ENCODE results near the gene ZNF622. TPM values are rescaled to one million over a fixed set of nuclear protein-coding genes. Genes with fewer than 3 reads are reported as not detected.

The ZNF622 gene
- total RNA-seq, 1 donor from 2014 or later, result 24.2 TPM

DNA sequence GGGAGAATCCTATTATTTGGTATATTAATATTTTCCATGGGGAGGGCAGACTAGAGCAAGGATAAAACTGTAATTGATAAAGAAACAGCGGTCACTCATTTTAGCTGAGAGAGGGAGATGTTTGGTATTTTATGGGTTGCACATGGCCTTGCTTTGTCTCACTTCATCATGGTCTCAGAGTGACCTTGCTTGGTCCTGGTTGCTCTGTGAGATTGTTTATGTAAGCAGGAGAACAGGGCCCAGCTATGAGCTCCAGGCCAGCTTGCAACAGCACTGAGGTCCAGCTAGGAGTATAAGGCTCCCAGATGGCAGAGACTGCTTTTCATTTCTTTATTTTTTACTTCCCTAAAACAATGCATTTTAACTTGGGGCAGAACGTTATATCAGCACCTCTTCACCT, 50.7 kb downstream of the ZNF622 start:
- Mint-ChIP-seq H3K9me3 (no peaks in the 10 kb centered on the region), H3K4me3 (no peak overlapping the region), H3K27me3 (ENCODE audit: low read depth) (peaks cover 6% of the 10 kb centered on the region), H3K4me1 (peaks cover 3% of the 10 kb centered on the region), H3K27ac (no peak overlapping the region), H3K36me3 (no peaks in the 10 kb centered on the region)
- TF ChIP-seq, protein P1, sequence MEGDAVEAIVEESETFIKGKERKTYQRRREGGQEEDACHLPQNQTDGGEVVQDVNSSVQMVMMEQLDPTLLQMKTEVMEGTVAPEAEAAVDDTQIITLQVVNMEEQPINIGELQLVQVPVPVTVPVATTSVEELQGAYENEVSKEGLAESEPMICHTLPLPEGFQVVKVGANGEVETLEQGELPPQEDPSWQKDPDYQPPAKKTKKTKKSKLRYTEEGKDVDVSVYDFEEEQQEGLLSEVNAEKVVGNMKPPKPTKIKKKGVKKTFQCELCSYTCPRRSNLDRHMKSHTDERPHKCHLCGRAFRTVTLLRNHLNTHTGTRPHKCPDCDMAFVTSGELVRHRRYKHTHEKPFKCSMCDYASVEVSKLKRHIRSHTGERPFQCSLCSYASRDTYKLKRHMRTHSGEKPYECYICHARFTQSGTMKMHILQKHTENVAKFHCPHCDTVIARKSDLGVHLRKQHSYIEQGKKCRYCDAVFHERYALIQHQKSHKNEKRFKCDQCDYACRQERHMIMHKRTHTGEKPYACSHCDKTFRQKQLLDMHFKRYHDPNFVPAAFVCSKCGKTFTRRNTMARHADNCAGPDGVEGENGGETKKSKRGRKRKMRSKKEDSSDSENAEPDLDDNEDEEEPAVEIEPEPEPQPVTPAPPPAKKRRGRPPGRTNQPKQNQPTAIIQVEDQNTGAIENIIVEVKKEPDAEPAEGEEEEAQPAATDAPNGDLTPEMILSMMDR (IDR thresholded peaks at IDR 0.05; ENCODE audit: unreplicated experiment), result no peak
- DNase-seq (ENCODE audit: low spot score in 2 of 2, unreplicated experiment in 2 of 2), result no peak

DNA sequence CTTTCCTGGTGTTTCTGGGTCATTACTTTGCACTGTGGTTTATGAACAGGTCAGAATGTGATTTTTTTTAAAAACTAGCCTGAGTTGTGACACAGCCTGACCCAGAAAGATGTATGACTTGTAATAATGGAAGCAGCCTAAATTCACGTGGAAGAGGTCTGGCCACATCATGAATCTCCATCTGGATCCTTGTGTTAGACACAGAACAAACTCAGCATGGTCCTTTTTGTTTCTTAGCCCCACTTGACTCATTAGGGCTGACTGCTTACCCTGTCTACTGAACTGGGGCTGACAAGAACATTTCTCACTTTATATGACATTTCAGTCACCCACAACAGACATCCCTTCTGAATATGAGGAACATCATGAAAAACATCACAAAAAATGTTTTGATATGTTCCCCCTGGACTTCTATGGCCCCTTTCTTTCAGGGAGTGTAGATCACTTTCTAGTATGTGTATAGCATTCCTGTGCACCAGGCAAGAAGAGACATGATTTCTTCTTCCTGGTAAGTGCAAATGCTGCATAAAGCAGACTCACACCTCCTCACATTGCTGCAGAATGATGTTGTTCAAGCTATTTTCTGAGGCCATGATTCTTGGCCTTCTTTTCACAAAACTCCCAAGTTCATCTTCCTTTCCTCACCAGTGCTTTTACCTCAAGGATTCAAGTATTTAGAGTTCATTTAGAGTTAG, 52.3 kb downstream of the ZNF622 start:
- Mint-ChIP-seq H3K27me3 (ENCODE audit: low read depth) (peaks cover 3% of the 10 kb centered on the region), H3K27ac (no peak overlapping the region), H3K9me3 (peaks cover 3% of the 10 kb centered on the region), H3K4me3 (no peak overlapping the region), H3K36me3 (no peaks in the 10 kb centered on the region), H3K4me1 (peaks cover under 1% of the 10 kb centered on the region)
- TF ChIP-seq, protein P1 (IDR thresholded peaks at IDR 0.05; ENCODE audit: unreplicated experiment), result no peak
- DNase-seq (ENCODE audit: low spot score in 2 of 2, unreplicated experiment in 2 of 2), result no peak

DNA sequence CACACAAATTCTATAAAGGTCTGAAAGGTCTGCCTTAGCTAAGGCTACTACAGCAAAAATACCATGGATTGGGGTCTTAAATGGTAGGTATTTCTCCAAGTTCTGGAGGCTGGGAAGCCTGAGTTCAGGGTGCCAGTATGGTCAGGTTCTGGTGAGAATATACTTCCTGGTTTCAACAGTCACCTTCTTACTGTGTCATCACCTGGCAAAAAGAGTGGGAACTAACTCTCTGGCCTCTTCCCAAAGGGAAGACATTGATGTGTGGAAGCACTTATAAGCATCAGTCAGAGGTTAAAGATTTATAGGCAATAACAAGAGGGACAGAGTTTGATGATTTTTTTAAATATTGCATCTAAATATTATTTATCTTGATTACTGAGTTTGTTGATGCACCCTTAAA, 53.0 kb downstream of the ZNF622 start:
- H3K27ac Mint-ChIP-seq, result no peak overlapping the region
- H3K4me3 Mint-ChIP-seq, result no peak overlapping the region
- peaks cover 3% of the 10 kb centered on the region for H3K9me3 Mint-ChIP-seq
- no peak for DNase-seq (ENCODE audit: low spot score in 2 of 2, unreplicated experiment in 2 of 2)
- no peaks in the 10 kb centered on the region for H3K4me1 Mint-ChIP-seq
- TF ChIP-seq, protein P1 (IDR thresholded peaks at IDR 0.05; ENCODE audit: unreplicated experiment), result no peak
- no peaks in the 10 kb centered on the region for H3K36me3 Mint-ChIP-seq
- peaks cover 3% of the 10 kb centered on the region for H3K27me3 Mint-ChIP-seq (ENCODE audit: low read depth)

DNA sequence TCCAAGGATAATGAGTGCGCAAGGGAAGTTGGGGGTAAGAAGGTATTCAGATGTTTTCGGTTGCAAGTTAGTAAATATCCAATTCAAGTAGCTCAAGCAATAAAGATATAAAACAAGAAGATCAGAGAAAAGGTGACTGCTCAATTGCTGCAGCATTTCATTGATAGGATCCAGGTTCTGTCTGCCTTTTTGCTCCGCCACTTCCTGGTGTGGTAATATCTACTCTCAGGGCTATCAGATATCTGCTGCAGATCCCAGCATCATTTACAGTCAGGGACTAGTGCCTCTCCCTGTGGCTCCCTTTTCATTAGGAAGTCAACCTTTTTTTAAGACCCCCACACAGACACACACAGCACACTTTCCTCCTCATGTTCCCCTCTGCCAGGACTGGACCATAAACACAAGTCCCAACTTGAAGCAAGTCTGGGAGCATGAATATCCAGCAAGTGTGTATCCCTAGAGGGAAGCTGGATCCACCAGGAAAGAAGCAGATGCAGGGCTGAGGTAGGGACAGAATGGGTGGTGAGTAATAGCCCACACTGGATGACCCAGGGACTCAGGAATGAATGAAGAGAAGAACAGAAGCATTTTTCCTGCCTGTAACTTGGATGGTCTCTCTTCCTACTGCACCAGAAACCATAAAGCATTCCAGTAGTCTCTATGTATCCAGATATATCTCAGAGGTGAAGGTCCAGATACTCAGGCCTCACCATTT, 53.7 kb downstream of the ZNF622 start:
- DNase-seq (ENCODE audit: low spot score in 2 of 2, unreplicated experiment in 2 of 2), result no peak
- peaks cover 3% of the 10 kb centered on the region for H3K9me3 Mint-ChIP-seq
- TF ChIP-seq, protein P1 (IDR thresholded peaks at IDR 0.05; ENCODE audit: unreplicated experiment), result no peak
- no peak overlapping the region for H3K4me3 Mint-ChIP-seq
- H3K27ac Mint-ChIP-seq, result no peak overlapping the region
- H3K4me1 Mint-ChIP-seq, result no peaks in the 10 kb centered on the region
- peaks cover 3% of the 10 kb centered on the region for H3K27me3 Mint-ChIP-seq (ENCODE audit: low read depth)
- no peaks in the 10 kb centered on the region for H3K36me3 Mint-ChIP-seq

DNA sequence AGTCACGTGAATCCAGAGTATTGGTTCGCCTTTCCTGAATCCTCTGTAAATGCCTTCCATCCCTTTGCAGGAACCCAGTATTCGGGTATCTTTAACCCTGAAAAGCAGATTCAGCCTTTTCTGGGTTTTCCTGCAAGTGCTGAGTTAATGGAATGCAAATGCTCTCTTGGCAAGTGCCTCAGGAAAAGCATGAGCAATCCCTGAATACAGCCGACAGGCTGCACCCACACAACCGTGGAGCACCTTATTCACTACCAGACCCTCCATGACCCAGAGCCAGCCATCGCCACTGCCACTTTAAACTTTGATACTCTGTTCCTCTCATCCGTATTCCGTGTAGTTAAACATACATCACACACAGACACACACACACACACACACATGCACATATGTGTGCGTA, 54.4 kb downstream of the ZNF622 start:
- TF ChIP-seq, protein P1 (IDR thresholded peaks at IDR 0.05; ENCODE audit: unreplicated experiment), result no peak
- Mint-ChIP-seq H3K9me3 (peaks cover 4% of the 10 kb centered on the region), H3K4me1 (no peaks in the 10 kb centered on the region), H3K27me3 (ENCODE audit: low read depth) (peaks cover 3% of the 10 kb centered on the region), H3K27ac (no peak overlapping the region), H3K36me3 (no peaks in the 10 kb centered on the region), H3K4me3 (no peak overlapping the region)
- DNase-seq (ENCODE audit: low spot score in 2 of 2, unreplicated experiment in 2 of 2), result no peak

All from mesothelial cell of epicardium (in vitro differentiated cells).